LNCaP clone FGC (cell line): ENCODE results near the gene HHIPL1.

Experiments
- DNase-seq: peaks from one replicate; pipeline ENCODE4 v3.0.0-alpha.2; 2011; ENCODE audit warnings: low read depth
- H3K4me3 ChIP-seq: 2 replicates; pipeline ENCODE4 v1.5.1; 2011; ENCODE audit warnings: mild to moderate bottlenecking, low read depth, low read length, control low read depth
- TF ChIP-seq, protein P1 (sequence below): IDR thresholded peaks from 2 replicates; pipeline ENCODE4 v1.5.1; 2012; ENCODE audit warnings: mild to moderate bottlenecking; ENCODE audit not compliant: control insufficient read depth, insufficient read depth; ENCODE audit errors: extremely low read depth

Gene HHIPL1

DNA sequence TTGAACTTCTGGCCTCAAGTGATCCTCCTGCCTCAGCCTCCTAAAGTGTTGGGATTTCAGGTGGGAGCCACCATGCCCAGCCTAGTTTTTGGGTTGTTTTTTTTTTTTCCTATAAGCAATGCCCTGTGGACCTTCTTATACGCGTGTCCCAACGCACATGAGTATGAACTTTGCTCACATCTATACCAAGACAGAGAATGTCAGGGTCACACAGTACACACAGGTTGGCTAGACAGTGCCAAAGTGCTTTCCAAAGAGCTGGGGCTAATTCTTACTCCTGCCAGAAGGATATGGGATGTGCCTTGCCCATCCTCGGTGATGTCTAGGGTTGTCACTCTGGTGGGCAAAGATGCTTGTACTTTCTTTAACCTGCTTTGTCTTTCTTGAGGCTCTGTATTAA, 33.3 kb upstream of the HHIPL1 start:
- TF ChIP-seq, protein P1, sequence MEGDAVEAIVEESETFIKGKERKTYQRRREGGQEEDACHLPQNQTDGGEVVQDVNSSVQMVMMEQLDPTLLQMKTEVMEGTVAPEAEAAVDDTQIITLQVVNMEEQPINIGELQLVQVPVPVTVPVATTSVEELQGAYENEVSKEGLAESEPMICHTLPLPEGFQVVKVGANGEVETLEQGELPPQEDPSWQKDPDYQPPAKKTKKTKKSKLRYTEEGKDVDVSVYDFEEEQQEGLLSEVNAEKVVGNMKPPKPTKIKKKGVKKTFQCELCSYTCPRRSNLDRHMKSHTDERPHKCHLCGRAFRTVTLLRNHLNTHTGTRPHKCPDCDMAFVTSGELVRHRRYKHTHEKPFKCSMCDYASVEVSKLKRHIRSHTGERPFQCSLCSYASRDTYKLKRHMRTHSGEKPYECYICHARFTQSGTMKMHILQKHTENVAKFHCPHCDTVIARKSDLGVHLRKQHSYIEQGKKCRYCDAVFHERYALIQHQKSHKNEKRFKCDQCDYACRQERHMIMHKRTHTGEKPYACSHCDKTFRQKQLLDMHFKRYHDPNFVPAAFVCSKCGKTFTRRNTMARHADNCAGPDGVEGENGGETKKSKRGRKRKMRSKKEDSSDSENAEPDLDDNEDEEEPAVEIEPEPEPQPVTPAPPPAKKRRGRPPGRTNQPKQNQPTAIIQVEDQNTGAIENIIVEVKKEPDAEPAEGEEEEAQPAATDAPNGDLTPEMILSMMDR, result no peak
- H3K4me3 ChIP-seq, result no peak overlapping the region
- no peak for DNase-seq

DNA sequence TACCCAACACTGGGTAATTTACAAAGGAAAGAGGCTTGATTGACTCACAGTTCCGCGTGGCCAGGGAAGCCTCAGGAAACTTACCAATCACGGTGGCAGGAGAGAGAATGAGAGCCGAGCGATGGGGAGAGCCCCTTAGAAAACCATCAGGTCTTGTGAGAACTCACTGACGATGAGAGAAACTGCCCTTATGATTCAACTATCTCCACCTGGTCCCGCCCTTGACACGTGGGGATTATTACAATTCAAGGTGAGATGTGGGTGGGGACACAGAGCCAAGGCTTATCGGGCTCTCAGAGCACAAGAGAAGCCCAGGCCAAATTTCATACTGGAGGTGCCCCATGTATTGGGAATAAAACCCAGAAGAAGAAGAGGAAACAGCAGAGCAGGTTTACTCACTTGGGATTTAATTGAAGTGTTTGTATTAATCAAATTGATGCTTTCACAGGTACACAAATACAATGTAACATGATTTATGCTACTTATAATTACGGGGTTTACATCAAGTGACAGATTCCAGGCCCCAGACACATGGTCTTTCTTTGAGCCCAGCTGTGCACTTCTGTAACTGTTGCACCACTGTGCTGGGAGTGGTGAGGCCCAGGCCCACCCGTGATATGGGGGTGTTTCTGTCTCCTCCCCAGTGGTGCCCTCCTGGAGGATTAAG, 32.7 kb upstream of the HHIPL1 start:
- H3K4me3 ChIP-seq, result no peak overlapping the region
- no peak for DNase-seq
- TF ChIP-seq, protein P1, result no peak

DNA sequence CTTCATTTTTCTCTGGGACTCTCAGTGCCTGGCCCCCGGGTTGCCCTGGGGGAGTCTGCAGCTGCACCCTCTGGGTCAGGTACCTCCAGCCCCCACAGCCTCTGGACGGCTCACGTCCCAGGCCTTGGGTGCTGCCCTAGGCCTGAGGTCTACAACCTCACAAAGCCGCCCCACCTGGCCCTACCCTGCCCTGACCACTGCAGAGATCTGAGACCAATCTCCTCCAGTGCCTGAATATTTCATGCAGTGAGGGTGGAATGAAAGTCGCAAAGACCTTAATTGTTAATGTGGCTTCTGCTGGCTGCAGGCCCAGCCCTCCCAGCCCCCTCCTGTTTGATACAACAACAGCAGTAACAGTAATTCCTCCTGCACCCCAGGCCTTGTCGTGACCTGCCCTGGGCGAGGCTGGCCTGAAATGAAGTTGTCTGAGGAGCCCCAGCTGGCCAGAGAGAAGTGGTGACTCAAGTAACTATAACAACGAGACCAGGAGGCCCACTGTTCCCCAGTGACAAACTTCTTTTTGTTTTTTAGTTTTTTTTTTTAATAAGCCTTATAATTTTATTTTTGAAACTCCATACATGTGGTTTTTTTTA, 32.1 kb upstream of the HHIPL1 start:
- no peak overlapping the region for H3K4me3 ChIP-seq
- DNase-seq, result no peak
- TF ChIP-seq, protein P1, result no peak

DNA sequence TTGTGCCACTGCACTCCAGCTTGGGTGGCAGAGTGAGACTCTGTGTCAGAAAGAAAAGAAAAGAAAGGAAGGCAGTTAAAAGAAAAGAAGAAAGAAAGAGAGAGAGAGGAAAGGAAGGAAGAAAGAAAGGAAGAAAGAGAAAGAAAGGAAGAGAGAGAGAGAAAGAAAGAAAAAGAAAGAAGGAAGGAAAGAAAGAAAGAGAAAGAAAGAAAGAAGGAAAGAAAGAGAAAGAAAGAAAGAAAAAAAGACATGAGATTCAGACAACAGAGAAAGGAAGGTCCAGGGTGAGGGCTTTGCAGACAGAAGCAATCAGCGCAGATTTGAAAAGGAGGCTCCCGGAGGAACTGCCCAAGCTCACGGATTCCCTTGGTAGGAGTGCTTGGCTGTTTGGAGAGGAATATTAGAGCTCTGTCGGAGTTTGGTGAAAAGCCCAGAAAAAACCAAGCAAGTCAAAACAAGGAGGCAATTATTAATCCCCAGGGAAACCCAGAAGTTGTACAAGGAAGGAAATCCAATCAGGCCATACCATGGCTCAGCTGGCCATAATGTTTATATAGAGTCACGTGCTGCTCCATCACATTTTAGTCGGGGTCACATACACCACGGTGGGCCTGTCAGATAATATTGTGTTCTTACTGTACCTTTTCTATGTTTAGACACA, 29.3 kb upstream of the HHIPL1 start:
- DNase-seq, result no peak
- TF ChIP-seq, protein P1, result no peak
- H3K4me3 ChIP-seq, result no peak overlapping the region

DNA sequence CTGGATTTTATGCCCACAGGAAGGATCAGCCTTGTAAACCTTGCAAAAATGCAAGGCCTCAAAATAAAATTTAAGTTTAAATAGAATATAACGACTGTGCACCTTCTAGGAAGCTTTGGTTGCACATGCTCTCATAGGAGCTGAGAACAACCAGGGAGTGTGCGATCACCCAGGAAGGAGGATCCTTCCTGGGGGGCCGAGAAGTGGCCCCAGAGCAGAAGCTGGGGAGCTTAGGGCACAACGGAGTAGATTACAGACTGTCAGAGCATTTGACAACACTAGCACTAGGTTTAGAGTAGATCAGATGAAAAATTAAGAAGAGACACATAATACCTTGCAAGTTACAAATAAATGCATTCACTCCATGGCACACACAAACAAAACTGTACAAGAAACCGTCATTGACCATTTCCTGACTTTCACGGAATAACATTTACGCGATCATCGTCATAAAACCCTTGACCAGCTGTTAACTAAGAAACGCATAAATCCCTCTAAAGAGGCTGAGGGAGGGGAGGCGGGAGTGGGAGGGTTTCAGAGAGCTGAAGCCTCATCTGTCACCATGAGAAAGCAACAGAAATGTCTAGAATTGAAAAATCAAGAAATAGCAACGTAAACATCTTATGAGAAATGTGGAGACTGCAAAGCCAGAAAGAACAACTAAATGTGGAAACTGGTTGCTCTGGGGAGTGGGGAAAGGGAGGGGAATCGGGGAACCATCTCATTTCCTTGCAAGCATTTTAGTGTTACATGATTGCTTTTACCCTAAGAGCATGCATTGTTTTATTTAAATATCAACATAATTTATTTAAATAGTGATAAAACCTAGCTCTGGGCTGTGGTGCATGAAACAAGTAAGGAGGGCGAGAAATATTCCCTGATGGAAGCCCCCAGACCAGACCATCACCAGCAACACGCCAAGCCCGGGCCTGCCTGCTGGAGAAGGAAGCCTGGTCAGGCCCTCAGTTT, 27.8 kb upstream of the HHIPL1 start:
- no peak overlapping the region for H3K4me3 ChIP-seq
- DNase-seq, result no peak
- TF ChIP-seq, protein P1, result no peak
